ENCODE measurements around the gene LBHD2.
"Not testable (repeated sequence)": the region's sequence is repeated elsewhere in the genome, so short reads cannot be mapped to it uniquely, and the experiment has no call there.

LBHD2 gene

GRCh38 chr14:103084021-103084919, at the start of gene LBHD2:
Gene LBHD2, plus strand, starts transcription at chr14:103084210. Its CDS starts 1,803 bp downstream, at chr14:103086013.
- DNase-seq = no peak

GRCh38 chr14:103041464-103041863, 42.5 kb upstream of the LBHD2 start:
- no peak for DNase-seq

GRCh38 chr14:103043257-103044015, 40.6 kb upstream of the LBHD2 start:
- DNase-seq = no peak

GRCh38 chr14:103045371-103045869, 38.6 kb upstream of the LBHD2 start:
- DNase-seq = no peak

- not testable (repeated sequence) for DNase-seq
These were observed 36.6 kb upstream of the LBHD2 start for GRCh38 chr14:103047453-103047852.

GRCh38 chr14:103050935-103051334, 33.1 kb upstream of the LBHD2 start:
- no peak for DNase-seq

- DNase-seq = no peak
These were observed 31.6 kb upstream of the LBHD2 start for GRCh38 chr14:103052407-103052806.

- no peak for DNase-seq
These were observed 28.3 kb upstream of the LBHD2 start for GRCh38 chr14:103055695-103056094.

- no peak for DNase-seq
These were observed 27.5 kb upstream of the LBHD2 start for GRCh38 chr14:103056322-103057027.

GRCh38 chr14:103057028-103057371, 27.0 kb upstream of the LBHD2 start:
- no peak for DNase-seq

GRCh38 chr14:103057372-103058163, 26.4 kb upstream of the LBHD2 start, which contains the start of gene CDC42BPB:
Gene CDC42BPB, minus strand, starts transcription at chr14:103057549. Its CDS starts 376 bp downstream, at chr14:103057173.
- peak; percentile 87 for DNase-seq

GRCh38 chr14:103058164-103059055, 25.6 kb upstream of the LBHD2 start:
- no peak for DNase-seq

GRCh38 chr14:103059556-103059955, 24.5 kb upstream of the LBHD2 start:
- DNase-seq = no peak

- DNase-seq = no peak
These were observed 22.5 kb upstream of the LBHD2 start for GRCh38 chr14:103061482-103061976.

- DNase-seq = no peak
These were observed 19.6 kb upstream of the LBHD2 start for GRCh38 chr14:103064436-103064835.

GRCh38 chr14:103064978-103065377, 19.0 kb upstream of the LBHD2 start:
- no peak for DNase-seq

GRCh38 chr14:103065861-103066260, 18.1 kb upstream of the LBHD2 start:
- no peak for DNase-seq

- no peak for DNase-seq
These were observed 17.6 kb upstream of the LBHD2 start for GRCh38 chr14:103066399-103066798.

GRCh38 chr14:103067231-103067954, 16.6 kb upstream of the LBHD2 start:
- DNase-seq = no peak
